ENCODE data around the gene RASD1.
"Not testable (repeated sequence)": the region's sequence is repeated elsewhere in the genome, so short reads cannot be mapped to it uniquely, and the experiment has no call there.

The RASD1 gene

GRCh38 chr17:17495536-17496188 is 533 bp downstream of the RASD1 start:
- DNase-seq = peak; percentile 36

GRCh38 chr17:17494870-17495535 is 1.2 kb downstream of the RASD1 start:
- DNase-seq = peak; percentile 59

- no peak for DNase-seq
Measured at GRCh38 chr17:17494499-17494869, 1.7 kb downstream of the RASD1 start.

- no peak for DNase-seq
Measured at GRCh38 chr17:17493986-17494466, 2.2 kb downstream of the RASD1 start.

- peak; percentile 38 for DNase-seq
Measured at GRCh38 chr17:17493249-17493985, 2.8 kb downstream of the RASD1 start.

- no peak for DNase-seq
Measured at GRCh38 chr17:17492571-17492970, 3.6 kb downstream of the RASD1 start.

GRCh38 chr17:17492085-17492484 is 4.1 kb downstream of the RASD1 start:
- DNase-seq = no peak

- no peak for DNase-seq
Measured at GRCh38 chr17:17491546-17491988, 4.6 kb downstream of the RASD1 start.

GRCh38 chr17:17491031-17491471 is 5.1 kb downstream of the RASD1 start:
- DNase-seq = no peak

GRCh38 chr17:17487998-17488397 is 8.2 kb downstream of the RASD1 start:
- DNase-seq = no peak

GRCh38 chr17:17486416-17486815 is 9.8 kb downstream of the RASD1 start:
- DNase-seq = not testable (repeated sequence)

GRCh38 chr17:17485420-17485819 is 10.8 kb downstream of the RASD1 start:
- DNase-seq = no peak

- DNase-seq = peak; percentile 51
Measured at GRCh38 chr17:17484451-17484899, 11.7 kb downstream of the RASD1 start.

- DNase-seq = no peak
Measured at GRCh38 chr17:17481860-17482259, 14.3 kb downstream of the RASD1 start.

- no peak for DNase-seq
Measured at GRCh38 chr17:17480593-17481148, 15.5 kb downstream of the RASD1 start.

GRCh38 chr17:17479209-17479608 is 17.0 kb downstream of the RASD1 start:
- no peak for DNase-seq

- peak; percentile 97 for DNase-seq
Measured at GRCh38 chr17:17476865-17477467, 19.2 kb downstream of the RASD1 start, which contains the start of gene MED9. Gene MED9 (plus strand): TSS chr17:17477000. CDS start chr17:17477042, 42 bp downstream.

GRCh38 chr17:17474341-17474740 is 21.9 kb downstream of the RASD1 start:
- no peak for DNase-seq

- DNase-seq = no peak
Measured at GRCh38 chr17:17472333-17472920, 23.8 kb downstream of the RASD1 start.

GRCh38 chr17:17469996-17470395 is 26.2 kb downstream of the RASD1 start:
- no peak for DNase-seq

- DNase-seq = no peak
Measured at GRCh38 chr17:17469358-17469757, 26.8 kb downstream of the RASD1 start.
